ENCODE results near the gene DUSP7. TPM values are rescaled to one million over a fixed set of nuclear protein-coding genes. Genes with fewer than 3 reads are reported as not detected.

DUSP7 gene
- total RNA-seq, 1 experiment from 2014 or later: 18.8 TPM

GRCh38 chr3:52023860-52024764 is 32.3 kb downstream of the DUSP7 start:
- H3K9me3 Mint-ChIP-seq: no peaks in the 10 kb centered on the region
- no peaks in the 10 kb centered on the region for H3K36me3 Mint-ChIP-seq
- ChIA-PET POLR2A (no interaction called here), CTCF (interaction anchor here (0.6 to 13.0 kb wide), 4 partner anchors 19 to 361 kb away, joined by 3 to 138 read pairs (median 4); partner anchors contain the start of gene DUSP7)
- peaks cover 9% of the 10 kb centered on the region for H3K4me1 Mint-ChIP-seq
- H3K27ac Mint-ChIP-seq: no peak overlapping the region; the same call in 1 of the 2 replicates
- no peak for TF ChIP-seq NFYB (CRISPR knock-in tag; conservative IDR thresholded peaks at IDR 0.05; ENCODE audit: low read depth)
- no peak for TF ChIP-seq PRRX2 (CRISPR knock-in tag; IDR thresholded peaks at IDR 0.05)
- TF ChIP-seq JUN (CRISPR knock-in tag; IDR thresholded peaks at IDR 0.05): no peak
- TF ChIP-seq TEAD1 (CRISPR knock-in tag; IDR thresholded peaks at IDR 0.05): no peak
- TF ChIP-seq OVOL2 (CRISPR knock-in tag; IDR thresholded peaks at IDR 0.05; ENCODE audit: borderline replicate concordance): no peak
- no peak for DNase-seq (ENCODE audit: low spot score)
- H3K4me3 Mint-ChIP-seq: no peak overlapping the region
- H3K27me3 Mint-ChIP-seq (ENCODE audit: low read depth): no peaks in the 10 kb centered on the region
- ATAC-seq: no peak

DNA sequence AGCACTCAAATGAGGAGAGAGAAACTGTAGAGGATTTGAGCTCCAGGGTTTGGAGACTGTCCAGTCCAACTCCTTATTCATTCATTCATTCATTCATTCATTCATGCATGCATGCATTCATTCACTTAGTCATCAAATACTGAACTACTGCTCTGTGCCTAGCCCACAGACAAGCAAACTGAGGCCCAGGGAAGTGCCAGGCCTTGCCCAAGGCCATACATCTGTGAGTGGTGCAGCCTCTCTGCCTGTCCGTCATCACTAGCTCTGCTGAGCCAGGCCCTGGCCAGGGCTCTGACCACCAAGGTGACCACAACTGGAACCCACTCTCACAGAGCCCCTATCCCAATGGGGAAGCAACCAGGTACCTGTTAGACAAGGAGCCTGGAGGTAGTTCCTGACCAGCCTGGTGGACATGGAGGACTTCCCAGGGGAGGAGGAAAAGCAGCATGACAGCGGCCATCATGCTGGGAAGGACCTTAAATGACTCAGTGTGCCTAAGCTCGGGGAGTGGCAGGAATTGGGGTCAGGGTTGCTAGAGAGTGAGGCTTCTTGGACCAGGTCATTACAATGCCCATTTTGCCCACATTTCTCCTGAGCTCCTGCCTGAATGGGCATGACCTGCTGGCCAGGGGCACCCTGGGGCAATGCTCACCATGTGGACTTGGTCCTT is 33.1 kb downstream of the DUSP7 start:
- H3K4me1 Mint-ChIP-seq: peaks cover 9% of the 10 kb centered on the region

More for the DNA sequence above, 33.1 kb downstream of the DUSP7 start:
- ChIA-PET POLR2A (interaction anchor here (1.1 to 1.3 kb wide), 2 partner anchors 12 to 34 kb away, joined by 4 to 5 read pairs; no protein-coding TSS in a partner anchor), CTCF (interaction anchor here (0.5 to 13.0 kb wide), 8 partner anchors 9 to 752 kb away, joined by 3 to 138 read pairs (median 9); partner anchors contain the start of gene DUSP7)
- TF ChIP-seq RELA (CRISPR knock-in tag; IDR thresholded peaks at IDR 0.05; ENCODE audit: borderline replicate concordance) (no peak), MYBL2 (CRISPR knock-in tag; IDR thresholded peaks at IDR 0.05) (no peak), CDX4 (CRISPR knock-in tag; IDR thresholded peaks at IDR 0.05; ENCODE audit: borderline replicate concordance) (no peak), NFE2L1 (CRISPR knock-in tag; IDR thresholded peaks at IDR 0.05) (no peak), ATF1 (CRISPR knock-in tag; IDR thresholded peaks at IDR 0.05) (no peak), ZBTB43 (CRISPR knock-in tag; IDR thresholded peaks at IDR 0.05) (no peak), FOXJ3 (CRISPR knock-in tag; IDR thresholded peaks at IDR 0.05; ENCODE audit: borderline replicate concordance) (no peak), TEAD1 (CRISPR knock-in tag; IDR thresholded peaks at IDR 0.05) (no peak), USF2 (CRISPR knock-in tag; IDR thresholded peaks at IDR 0.05) (no peak), HMGXB4 (CRISPR knock-in tag; IDR thresholded peaks at IDR 0.05) (no peak), JUN (CRISPR knock-in tag; IDR thresholded peaks at IDR 0.05) (no peak), FOXK1 (CRISPR knock-in tag; IDR thresholded peaks at IDR 0.05) (no peak), KAT7 (CRISPR knock-in tag; IDR thresholded peaks at IDR 0.05; ENCODE audit: borderline replicate concordance) (no peak)
- TF ChIP-seq, protein P1, sequence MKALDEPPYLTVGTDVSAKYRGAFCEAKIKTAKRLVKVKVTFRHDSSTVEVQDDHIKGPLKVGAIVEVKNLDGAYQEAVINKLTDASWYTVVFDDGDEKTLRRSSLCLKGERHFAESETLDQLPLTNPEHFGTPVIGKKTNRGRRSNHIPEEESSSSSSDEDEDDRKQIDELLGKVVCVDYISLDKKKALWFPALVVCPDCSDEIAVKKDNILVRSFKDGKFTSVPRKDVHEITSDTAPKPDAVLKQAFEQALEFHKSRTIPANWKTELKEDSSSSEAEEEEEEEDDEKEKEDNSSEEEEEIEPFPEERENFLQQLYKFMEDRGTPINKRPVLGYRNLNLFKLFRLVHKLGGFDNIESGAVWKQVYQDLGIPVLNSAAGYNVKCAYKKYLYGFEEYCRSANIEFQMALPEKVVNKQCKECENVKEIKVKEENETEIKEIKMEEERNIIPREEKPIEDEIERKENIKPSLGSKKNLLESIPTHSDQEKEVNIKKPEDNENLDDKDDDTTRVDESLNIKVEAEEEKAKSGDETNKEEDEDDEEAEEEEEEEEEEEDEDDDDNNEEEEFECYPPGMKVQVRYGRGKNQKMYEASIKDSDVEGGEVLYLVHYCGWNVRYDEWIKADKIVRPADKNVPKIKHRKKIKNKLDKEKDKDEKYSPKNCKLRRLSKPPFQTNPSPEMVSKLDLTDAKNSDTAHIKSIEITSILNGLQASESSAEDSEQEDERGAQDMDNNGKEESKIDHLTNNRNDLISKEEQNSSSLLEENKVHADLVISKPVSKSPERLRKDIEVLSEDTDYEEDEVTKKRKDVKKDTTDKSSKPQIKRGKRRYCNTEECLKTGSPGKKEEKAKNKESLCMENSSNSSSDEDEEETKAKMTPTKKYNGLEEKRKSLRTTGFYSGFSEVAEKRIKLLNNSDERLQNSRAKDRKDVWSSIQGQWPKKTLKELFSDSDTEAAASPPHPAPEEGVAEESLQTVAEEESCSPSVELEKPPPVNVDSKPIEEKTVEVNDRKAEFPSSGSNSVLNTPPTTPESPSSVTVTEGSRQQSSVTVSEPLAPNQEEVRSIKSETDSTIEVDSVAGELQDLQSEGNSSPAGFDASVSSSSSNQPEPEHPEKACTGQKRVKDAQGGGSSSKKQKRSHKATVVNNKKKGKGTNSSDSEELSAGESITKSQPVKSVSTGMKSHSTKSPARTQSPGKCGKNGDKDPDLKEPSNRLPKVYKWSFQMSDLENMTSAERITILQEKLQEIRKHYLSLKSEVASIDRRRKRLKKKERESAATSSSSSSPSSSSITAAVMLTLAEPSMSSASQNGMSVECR (CRISPR knock-in tag; IDR thresholded peaks at IDR 0.05; ENCODE audit: borderline replicate concordance): no peak
- Mint-ChIP-seq H3K4me3 (no peak overlapping the region), H3K27ac (no peak overlapping the region), H3K36me3 (no peaks in the 10 kb centered on the region), H3K9me3 (no peaks in the 10 kb centered on the region), H3K27me3 (ENCODE audit: low read depth) (no peaks in the 10 kb centered on the region)
- no peak for DNase-seq (ENCODE audit: low spot score)
- ATAC-seq: no peak

All from WTC11 (cell line).